ENCODE results near the gene NTSR1. TPM values are rescaled to one million over a fixed set of nuclear protein-coding genes. Genes with fewer than 3 reads are reported as not detected.

The NTSR1 gene
- polyA plus RNA-seq, 4 donors: 0.34 to 1.2 TPM; not detected in 2

- Histone ChIP-seq H3K27ac (ENCODE audit: low read depth in 1 of 3, low read length in 2 of 3) (no peak overlapping the region), H3K4me3 (ENCODE audit: low read depth in 1 of 3, low read length in 3 of 3) (no peak overlapping the region), H3K9me3 (ENCODE audit: control insufficient read depth in 2 of 2, insufficient read depth in 1 of 2, low read depth in 1 of 2, low read length in 1 of 2) (no peaks in the 10 kb centered on the region), H3K27me3 (ENCODE audit: control insufficient read depth in 3 of 3, insufficient read depth in 3 of 3, low read length in 3 of 3) (peaks cover 0 to 2% (median 0%) of the 10 kb centered on the region in 3 donors), H3K4me1 (ENCODE audit: control insufficient read depth in 3 of 3, insufficient read depth in 2 of 3, low read depth in 1 of 3, low read length in 2 of 3) (peaks cover 0 to 3% (median 0%) of the 10 kb centered on the region in 3 donors), H3K36me3 (ENCODE audit: control insufficient read depth in 3 of 3, insufficient read depth in 2 of 3, low read depth in 1 of 3, low read length in 3 of 3) (no peaks in the 10 kb centered on the region)
- 77 to 86% (median 83%) methylated on average over 6 of the region's 6 CpGs for WGBS, 3 donors
- FAIRE-seq: no peak
- DNase-seq: no peak
Observed at GRCh38 chr20:62742550-62742949, 33.9 kb downstream of the NTSR1 start.

- H3K4me1 ChIP-seq (ENCODE audit: control insufficient read depth in 3 of 3, insufficient read depth in 2 of 3, low read depth in 1 of 3, low read length in 2 of 3): peaks cover 0 to 3% (median 0%) of the 10 kb centered on the region in 3 donors
- no peaks in the 10 kb centered on the region for H3K36me3 ChIP-seq (ENCODE audit: control insufficient read depth in 3 of 3, insufficient read depth in 2 of 3, low read depth in 1 of 3, low read length in 3 of 3)
- H3K27me3 ChIP-seq (ENCODE audit: control insufficient read depth in 3 of 3, insufficient read depth in 3 of 3, low read length in 3 of 3): peaks cover 0 to 2% (median 0%) of the 10 kb centered on the region in 3 donors
- WGBS, 3 donors: 81 to 86% (median 82%) methylated on average over 21 of the region's 21 CpGs
- no peaks in the 10 kb centered on the region for H3K9me3 ChIP-seq (ENCODE audit: control insufficient read depth in 2 of 2, insufficient read depth in 1 of 2, low read depth in 1 of 2, low read length in 1 of 2)
- FAIRE-seq (no peak), DNase-seq (no peak)
- no peak overlapping the region for H3K4me3 ChIP-seq (ENCODE audit: low read depth in 1 of 3, low read length in 3 of 3)
- no peak overlapping the region for H3K27ac ChIP-seq (ENCODE audit: low read depth in 1 of 3, low read length in 2 of 3)
Observed at GRCh38 chr20:62742979-62743776, 34.5 kb downstream of the NTSR1 start.

DNA sequence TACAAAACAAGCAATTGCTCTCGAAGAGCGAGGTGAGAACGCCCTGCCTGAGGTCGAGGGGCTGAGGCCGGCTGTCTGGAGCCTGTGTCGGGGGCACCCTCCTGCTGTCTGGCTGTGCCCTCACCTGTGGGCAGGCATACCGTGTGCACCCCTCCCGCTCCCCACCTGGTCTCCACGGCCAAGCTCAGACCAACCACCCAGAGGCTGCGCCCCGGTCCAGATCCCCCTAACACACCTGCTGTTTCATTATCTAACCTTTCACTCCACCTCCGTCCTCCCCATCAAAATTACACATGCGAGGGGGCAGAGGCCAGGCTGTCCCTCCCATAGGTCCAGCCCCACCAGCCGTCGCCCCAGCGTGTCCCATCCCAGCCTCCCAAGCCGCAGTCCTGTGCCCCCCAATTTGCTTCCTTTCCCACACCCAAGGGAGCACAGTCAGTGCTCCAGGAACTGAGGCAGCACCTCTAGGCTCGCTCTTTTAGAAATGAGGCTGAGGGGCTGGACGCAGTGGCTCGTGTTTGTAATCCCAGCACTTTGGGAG is 35.2 kb downstream of the NTSR1 start:
- FAIRE-seq: no peak
- DNase-seq: no peak
- no peaks in the 10 kb centered on the region for H3K36me3 ChIP-seq (ENCODE audit: control insufficient read depth in 3 of 3, insufficient read depth in 2 of 3, low read depth in 1 of 3, low read length in 3 of 3)
- peaks cover 0 to 2% (median 0%) of the 10 kb centered on the region in 3 donors for H3K27me3 ChIP-seq (ENCODE audit: control insufficient read depth in 3 of 3, insufficient read depth in 3 of 3, low read length in 3 of 3)
- H3K4me3 ChIP-seq (ENCODE audit: low read depth in 1 of 3, low read length in 3 of 3): no peak overlapping the region
- H3K4me1 ChIP-seq (ENCODE audit: control insufficient read depth in 3 of 3, insufficient read depth in 2 of 3, low read depth in 1 of 3, low read length in 2 of 3): peaks cover 0 to 3% (median 0%) of the 10 kb centered on the region in 3 donors
- no peak overlapping the region for H3K27ac ChIP-seq (ENCODE audit: low read depth in 1 of 3, low read length in 2 of 3)
- 77 to 85% (median 80%) methylated on average over 20 of the region's 20 CpGs for WGBS, 3 donors
- no peaks in the 10 kb centered on the region for H3K9me3 ChIP-seq (ENCODE audit: control insufficient read depth in 2 of 2, insufficient read depth in 1 of 2, low read depth in 1 of 2, low read length in 1 of 2)

DNA sequence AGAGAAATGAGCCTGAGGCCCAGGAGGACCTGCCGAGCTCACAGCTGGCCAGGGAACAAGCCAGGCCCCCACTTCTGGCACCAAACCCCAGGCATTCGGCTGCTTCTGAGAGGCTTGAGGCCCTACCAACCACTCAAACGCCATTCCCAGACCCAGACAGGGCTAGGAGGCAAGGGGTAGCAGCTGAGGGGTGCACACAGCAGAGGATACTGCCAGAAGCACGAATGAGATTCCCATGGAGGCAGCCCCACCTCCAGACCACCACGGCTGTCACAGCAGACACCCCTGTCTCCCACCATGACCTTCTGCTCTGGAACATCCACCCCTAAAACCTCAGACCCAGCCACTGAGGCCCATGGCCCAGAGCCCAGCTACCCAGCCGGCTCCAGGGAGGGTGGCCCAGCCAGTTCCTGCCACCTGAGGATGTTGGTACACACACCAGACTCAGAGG is 36.1 kb downstream of the NTSR1 start:
- DNase-seq (no peak), FAIRE-seq (no peak)
- Histone ChIP-seq H3K4me3 (ENCODE audit: low read depth in 1 of 3, low read length in 3 of 3) (no peak overlapping the region), H3K36me3 (ENCODE audit: control insufficient read depth in 3 of 3, insufficient read depth in 2 of 3, low read depth in 1 of 3, low read length in 3 of 3) (no peaks in the 10 kb centered on the region), H3K9me3 (ENCODE audit: control insufficient read depth in 2 of 2, insufficient read depth in 1 of 2, low read depth in 1 of 2, low read length in 1 of 2) (no peaks in the 10 kb centered on the region), H3K27ac (ENCODE audit: low read depth in 1 of 3, low read length in 2 of 3) (no peak overlapping the region), H3K27me3 (ENCODE audit: control insufficient read depth in 3 of 3, insufficient read depth in 3 of 3, low read length in 3 of 3) (peaks cover 0 to 2% (median 0%) of the 10 kb centered on the region in 3 donors), H3K4me1 (ENCODE audit: control insufficient read depth in 3 of 3, insufficient read depth in 2 of 3, low read depth in 1 of 3, low read length in 2 of 3) (peaks cover 0 to 3% (median 0%) of the 10 kb centered on the region in 3 donors)
- 63 to 68% (median 66%) methylated on average over 6 of the region's 6 CpGs for WGBS, 3 donors

- Histone ChIP-seq H3K36me3 (ENCODE audit: control insufficient read depth in 3 of 3, insufficient read depth in 2 of 3, low read depth in 1 of 3, low read length in 3 of 3) (no peaks in the 10 kb centered on the region), H3K4me3 (ENCODE audit: low read depth in 1 of 3, low read length in 3 of 3) (no peak overlapping the region), H3K9me3 (ENCODE audit: control insufficient read depth in 2 of 2, insufficient read depth in 1 of 2, low read depth in 1 of 2, low read length in 1 of 2) (no peaks in the 10 kb centered on the region), H3K27me3 (ENCODE audit: control insufficient read depth in 3 of 3, insufficient read depth in 3 of 3, low read length in 3 of 3) (peaks cover 0 to 2% (median 0%) of the 10 kb centered on the region in 3 donors), H3K27ac (ENCODE audit: low read depth in 1 of 3, low read length in 2 of 3) (no peak overlapping the region), H3K4me1 (ENCODE audit: control insufficient read depth in 3 of 3, insufficient read depth in 2 of 3, low read depth in 1 of 3, low read length in 2 of 3) (peaks cover 0 to 3% (median 0%) of the 10 kb centered on the region in 3 donors)
- FAIRE-seq: no peak
- 83 to 88% (median 86%) methylated on average over 11 of the region's 11 CpGs for WGBS, 3 donors
- no peak for DNase-seq
Observed at GRCh38 chr20:62745279-62745951, 36.8 kb downstream of the NTSR1 start.

- DNase-seq (no peak), FAIRE-seq (no peak)
- H3K9me3 ChIP-seq (ENCODE audit: control insufficient read depth in 2 of 2, insufficient read depth in 1 of 2, low read depth in 1 of 2, low read length in 1 of 2): no peaks in the 10 kb centered on the region
- peaks cover 0 to 3% (median 0%) of the 10 kb centered on the region in 3 donors for H3K4me1 ChIP-seq (ENCODE audit: control insufficient read depth in 3 of 3, insufficient read depth in 2 of 3, low read depth in 1 of 3, low read length in 2 of 3)
- H3K27ac ChIP-seq (ENCODE audit: low read depth in 1 of 3, low read length in 2 of 3): no peak overlapping the region
- peaks cover 0 to 2% (median 0%) of the 10 kb centered on the region in 3 donors for H3K27me3 ChIP-seq (ENCODE audit: control insufficient read depth in 3 of 3, insufficient read depth in 3 of 3, low read length in 3 of 3)
- no peak overlapping the region for H3K4me3 ChIP-seq (ENCODE audit: low read depth in 1 of 3, low read length in 3 of 3)
- no peaks in the 10 kb centered on the region for H3K36me3 ChIP-seq (ENCODE audit: control insufficient read depth in 3 of 3, insufficient read depth in 2 of 3, low read depth in 1 of 3, low read length in 3 of 3)
- 85 to 90% (median 89%) methylated on average over 9 of the region's 9 CpGs for WGBS, 3 donors
Observed at GRCh38 chr20:62745952-62746288, 37.3 kb downstream of the NTSR1 start.

GRCh38 chr20:62748311-62748710 is 39.7 kb downstream of the NTSR1 start:
- no peaks in the 10 kb centered on the region for H3K36me3 ChIP-seq (ENCODE audit: control insufficient read depth in 3 of 3, insufficient read depth in 2 of 3, low read depth in 1 of 3, low read length in 3 of 3)
- no peaks in the 10 kb centered on the region for H3K9me3 ChIP-seq (ENCODE audit: control insufficient read depth in 2 of 2, insufficient read depth in 1 of 2, low read depth in 1 of 2, low read length in 1 of 2)
- DNase-seq (no peak), FAIRE-seq (no peak)
- no peaks in the 10 kb centered on the region for H3K27me3 ChIP-seq (ENCODE audit: control insufficient read depth in 3 of 3, insufficient read depth in 3 of 3, low read length in 3 of 3)
- 71 to 90% (median 89%) methylated on average over 2 of the region's 2 CpGs for WGBS, 3 donors
- peaks cover 0 to 10% (median 0%) of the 10 kb centered on the region in 3 donors for H3K4me1 ChIP-seq (ENCODE audit: control insufficient read depth in 3 of 3, insufficient read depth in 2 of 3, low read depth in 1 of 3, low read length in 2 of 3)
- no peak overlapping the region for H3K4me3 ChIP-seq (ENCODE audit: low read depth in 1 of 3, low read length in 3 of 3)
- no peak overlapping the region for H3K27ac ChIP-seq (ENCODE audit: low read depth in 1 of 3, low read length in 2 of 3)

- H3K4me3 ChIP-seq (ENCODE audit: low read depth in 1 of 3, low read length in 3 of 3): no peak overlapping the region
- no peak overlapping the region for H3K27ac ChIP-seq (ENCODE audit: low read depth in 1 of 3, low read length in 2 of 3)
- no peaks in the 10 kb centered on the region for H3K9me3 ChIP-seq (ENCODE audit: control insufficient read depth in 2 of 2, insufficient read depth in 1 of 2, low read depth in 1 of 2, low read length in 1 of 2)
- peaks cover 0 to 10% (median 0%) of the 10 kb centered on the region in 3 donors for H3K4me1 ChIP-seq (ENCODE audit: control insufficient read depth in 3 of 3, insufficient read depth in 2 of 3, low read depth in 1 of 3, low read length in 2 of 3)
- FAIRE-seq (no peak), DNase-seq (no peak)
- no peaks in the 10 kb centered on the region for H3K36me3 ChIP-seq (ENCODE audit: control insufficient read depth in 3 of 3, insufficient read depth in 2 of 3, low read depth in 1 of 3, low read length in 3 of 3)
- WGBS, 3 donors: 70 to 83% (median 83%) methylated on average over 27 of the region's 27 CpGs
- H3K27me3 ChIP-seq (ENCODE audit: control insufficient read depth in 3 of 3, insufficient read depth in 3 of 3, low read length in 3 of 3): no peaks in the 10 kb centered on the region
Observed at GRCh38 chr20:62749851-62750445, 41.3 kb downstream of the NTSR1 start.
